Vagina (tissue), 2 donors: ENCODE data around the gene R3HDM4. TPM values are rescaled to one million over a fixed set of nuclear protein-coding genes. Genes with fewer than 3 reads are reported as not detected.
"Not testable (repeated sequence)": the region's sequence is repeated elsewhere in the genome, so short reads cannot be mapped to it uniquely, and the experiment has no call there.

Experiments used
- DNase-seq, 2 donors: peaks; one replicate each; pipeline ENCODE4 v3.0.0-alpha.2; 2017; ENCODE audit errors: extremely low spot score in 2 of 2
- H3K27ac ChIP-seq: fragments of 200-600 bp; sonication (generic); one replicate; pipeline ENCODE4 v1.5.1; 2019
- H3K27me3 ChIP-seq: fragments of 200-600 bp; sonication (generic); one replicate; pipeline ENCODE4 v1.5.1; 2019
- H3K36me3 ChIP-seq, 2 donors: fragments of 200-600 bp; sonication (generic); one replicate each; pipeline ENCODE4 v1.5.1; 2017 to 2019
- H3K4me1 ChIP-seq: fragments of 200-600 bp; sonication (generic); one replicate; pipeline ENCODE4 v1.5.1; 2019
- H3K4me3 ChIP-seq, 2 donors: fragments of 200-600 bp; sonication (generic); 1 replicate in 1 of 2; 2 replicates in 1 of 2; pipeline ENCODE4 v1.5.1; 2016 to 2019
- H3K9me3 ChIP-seq: fragments of 200-600 bp; sonication (generic); one replicate; pipeline ENCODE4 v1.5.1; 2019
- POLR2A ChIP-seq, 2 donors: fragments of 450-650 bp; IDR thresholded peaks; one replicate each; pipeline ENCODE4 v1.6.1; 2017; ENCODE audit warnings: antibody characterized with exemption in 2 of 2, mild to moderate bottlenecking in 2 of 2, moderate library complexity in 2 of 2
- POLR2AphosphoS5 ChIP-seq, 2 donors: sonication (generic); formaldehyde crosslinking; IDR thresholded peaks; one replicate each; pipeline ENCODE4 v1.9.0; 2017; ENCODE audit warnings: antibody characterized with exemption in 2 of 2, mild to moderate bottlenecking in 2 of 2, low read depth in 1 of 2; ENCODE audit not compliant: insufficient read depth in 1 of 2
- intact Hi-C: fragments of 100-400 bp; cut with DNase I; formaldehyde crosslinking; loops from one replicate; pipeline ENCODE4 v1.15.1; 2023
- total RNA-seq: library from RNA; depleted of rRNA; stranded (reverse); fragments of >200 nt; gene quantifications from one replicate; pipeline ENCODE4 v1.2.3, GENCODE V29; 2016
- TF ChIP-seq, protein P1 (sequence below), 3 experiments: fragments of 450-650 bp in 2 of 3; fragments of 200-600 bp in 1 of 3; sonication (generic) in 1 of 3; IDR thresholded peaks; one replicate each; pipeline ENCODE4 v1.5.1; 2017 to 2019; ENCODE audit warnings: antibody characterized with exemption in 3 of 3, mild to moderate bottlenecking in 2 of 3, moderate library complexity in 2 of 3

R3HDM4 gene
- total RNA-seq, 1 donor from 2014 or later, result 41.3 TPM

DNA sequence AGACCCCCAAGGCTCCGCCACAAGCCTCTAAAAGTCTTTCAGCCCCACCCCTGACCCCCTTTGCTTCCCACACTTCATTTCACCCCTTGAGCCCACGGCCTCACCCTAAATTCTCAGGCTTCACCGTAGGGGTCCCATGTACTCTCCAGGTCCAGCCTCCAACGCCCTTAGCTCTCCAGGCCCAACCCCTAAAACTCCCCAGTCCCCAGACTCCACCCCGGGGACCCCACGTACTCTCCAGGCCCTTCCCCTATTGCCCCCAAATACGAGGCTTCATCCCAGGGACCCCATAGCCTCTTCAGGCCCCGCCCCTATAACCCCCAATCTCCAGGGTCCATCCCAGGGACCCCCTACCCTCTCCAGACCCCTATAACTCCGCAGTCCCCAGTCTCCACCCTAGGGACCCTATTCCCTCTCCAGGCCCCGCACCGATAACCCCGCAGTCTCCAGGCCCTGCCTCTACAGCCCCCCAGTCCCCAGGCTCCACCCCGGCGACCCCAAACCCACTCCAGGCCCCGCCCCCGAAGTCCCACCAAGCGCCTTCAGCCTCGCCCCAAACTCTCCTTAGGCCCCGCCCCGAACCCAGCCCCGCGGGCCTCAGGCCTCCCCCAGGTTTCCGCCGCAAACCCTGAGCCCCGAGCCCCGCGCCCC is 20.7 kb downstream of the R3HDM4 start:
- Histone ChIP-seq H3K27ac (peak overlapping the region; percentile 93), H3K4me3 (peak overlapping the region; percentile 81 to 96), H3K9me3 (no peaks in the 10 kb centered on the region), H3K4me1 (peaks cover 23% of the 10 kb centered on the region), H3K27me3 (no peaks in the 10 kb centered on the region), H3K36me3 (peaks cover 0 to 31% of the 10 kb centered on the region in 2 donors)
- intact Hi-C loops, result no loop called here
- TF ChIP-seq POLR2A (IDR thresholded peaks at IDR 0.05) (no peak), POLR2AphosphoS5 (IDR thresholded peaks at IDR 0.05; ENCODE audit: insufficient read depth in 1 of 2, low read depth in 1 of 2) (no peak)
- TF ChIP-seq, protein P1, sequence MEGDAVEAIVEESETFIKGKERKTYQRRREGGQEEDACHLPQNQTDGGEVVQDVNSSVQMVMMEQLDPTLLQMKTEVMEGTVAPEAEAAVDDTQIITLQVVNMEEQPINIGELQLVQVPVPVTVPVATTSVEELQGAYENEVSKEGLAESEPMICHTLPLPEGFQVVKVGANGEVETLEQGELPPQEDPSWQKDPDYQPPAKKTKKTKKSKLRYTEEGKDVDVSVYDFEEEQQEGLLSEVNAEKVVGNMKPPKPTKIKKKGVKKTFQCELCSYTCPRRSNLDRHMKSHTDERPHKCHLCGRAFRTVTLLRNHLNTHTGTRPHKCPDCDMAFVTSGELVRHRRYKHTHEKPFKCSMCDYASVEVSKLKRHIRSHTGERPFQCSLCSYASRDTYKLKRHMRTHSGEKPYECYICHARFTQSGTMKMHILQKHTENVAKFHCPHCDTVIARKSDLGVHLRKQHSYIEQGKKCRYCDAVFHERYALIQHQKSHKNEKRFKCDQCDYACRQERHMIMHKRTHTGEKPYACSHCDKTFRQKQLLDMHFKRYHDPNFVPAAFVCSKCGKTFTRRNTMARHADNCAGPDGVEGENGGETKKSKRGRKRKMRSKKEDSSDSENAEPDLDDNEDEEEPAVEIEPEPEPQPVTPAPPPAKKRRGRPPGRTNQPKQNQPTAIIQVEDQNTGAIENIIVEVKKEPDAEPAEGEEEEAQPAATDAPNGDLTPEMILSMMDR (IDR thresholded peaks at IDR 0.05), result no peak
- DNase-seq, result no peak

DNA sequence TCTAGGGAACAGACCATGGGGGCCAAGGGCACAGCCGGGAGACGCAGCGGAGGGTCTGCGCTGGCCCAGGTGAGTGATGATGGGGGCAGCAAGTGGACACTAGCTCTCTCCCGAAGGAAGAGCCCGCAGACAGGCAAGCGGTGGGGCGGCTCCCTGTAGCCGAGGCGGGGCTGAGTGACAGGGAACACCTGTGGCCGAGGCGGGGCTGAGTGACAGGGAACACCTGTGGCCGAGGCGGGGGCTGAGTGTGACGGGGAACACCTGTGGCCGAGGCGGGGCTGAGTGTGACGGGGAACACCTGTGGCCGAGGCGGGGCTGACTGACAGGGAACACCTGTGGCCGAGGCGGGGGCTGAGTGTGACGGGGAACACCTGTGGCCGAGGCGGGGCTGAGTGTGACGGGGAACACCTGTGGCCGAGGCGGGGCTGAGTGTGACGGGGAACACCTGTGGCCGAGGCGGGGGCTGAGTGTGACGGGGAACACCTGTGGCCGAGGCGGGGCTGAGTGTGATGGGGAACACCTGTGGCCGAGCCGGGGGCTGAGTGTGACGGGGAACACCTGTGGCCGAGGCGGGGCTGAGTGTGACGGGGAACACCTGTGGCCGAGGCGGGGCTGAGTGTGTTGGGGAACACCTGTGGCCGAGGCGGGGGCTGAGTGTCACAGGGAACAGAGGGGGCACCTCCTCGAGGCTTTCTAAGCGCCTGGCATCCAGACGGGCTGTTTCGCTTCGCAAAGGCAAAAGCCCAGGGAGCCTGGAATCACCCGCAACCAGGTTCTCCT is 21.4 kb downstream of the R3HDM4 start:
- Histone ChIP-seq H3K36me3 (peaks cover 0 to 27% of the 10 kb centered on the region in 2 donors), H3K4me3 (peak overlapping the region; percentile 81 to 96), H3K27ac (peak overlapping the region; percentile 93), H3K4me1 (peaks cover 23% of the 10 kb centered on the region)
- intact Hi-C loops, DNase-seq, H3K27me3 ChIP-seq, H3K9me3 ChIP-seq: not testable (repeated sequence)

DNA sequence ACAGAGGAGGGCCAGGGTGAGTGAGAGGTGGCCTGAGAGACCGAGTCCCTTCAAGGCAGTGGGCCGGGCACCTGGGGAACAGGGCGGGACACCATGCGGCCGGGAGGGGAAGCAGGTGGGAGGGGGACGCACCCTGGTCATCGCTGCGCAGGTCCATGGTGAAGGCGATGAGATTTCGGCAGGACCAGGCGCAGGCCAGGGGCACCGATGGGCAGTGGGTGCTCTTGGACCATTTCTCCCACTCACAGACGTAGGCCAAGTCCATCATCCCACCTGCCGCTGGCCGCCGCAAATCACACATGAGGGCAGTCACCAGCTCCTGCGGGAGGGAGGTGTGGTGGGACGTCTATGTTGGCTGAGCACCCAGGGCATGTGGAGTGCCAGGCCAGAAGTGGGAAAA is 22.2 kb downstream of the R3HDM4 start:
- H3K4me3 ChIP-seq, result no peak overlapping the region
- H3K27ac ChIP-seq, result no peak overlapping the region
- no peaks in the 10 kb centered on the region for H3K27me3 ChIP-seq
- no peaks in the 10 kb centered on the region for H3K9me3 ChIP-seq
- intact Hi-C loops, result no loop called here
- peaks cover 0 to 35% of the 10 kb centered on the region in 2 donors for H3K36me3 ChIP-seq
- no peak for TF ChIP-seq POLR2AphosphoS5 (IDR thresholded peaks at IDR 0.05; ENCODE audit: insufficient read depth in 1 of 2, low read depth in 1 of 2)
- peaks cover 23% of the 10 kb centered on the region for H3K4me1 ChIP-seq
- DNase-seq, result no peak

DNA sequence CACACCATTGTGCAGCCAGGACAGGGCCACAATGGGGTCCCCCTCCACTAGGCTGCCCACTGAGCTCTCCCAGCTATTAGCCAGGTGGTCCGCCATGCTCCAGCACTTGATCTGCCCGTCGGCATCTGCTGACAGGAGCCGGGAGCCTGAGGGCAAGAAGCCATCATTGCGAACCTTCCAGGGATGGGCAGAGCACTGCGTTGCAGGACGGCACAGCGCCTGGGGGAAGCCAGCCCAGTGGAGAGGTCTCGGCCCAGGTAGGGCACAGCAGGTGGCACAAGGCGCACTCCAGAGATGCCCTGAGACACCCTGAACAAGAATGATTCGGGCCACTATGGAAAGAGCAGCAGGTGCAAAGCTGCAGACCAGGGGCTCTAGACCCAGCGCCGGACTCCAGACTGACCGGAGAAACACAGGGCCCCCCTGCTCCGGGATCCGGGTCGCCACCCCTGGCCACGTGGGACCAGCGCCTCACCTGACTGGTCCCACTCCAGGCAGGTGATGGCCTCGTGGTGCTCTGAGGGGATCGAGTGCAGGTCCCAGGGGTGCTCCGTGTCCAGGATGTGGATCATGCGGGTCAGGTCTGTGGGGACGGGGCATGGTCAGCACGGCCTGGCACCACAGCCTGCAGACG is 23.2 kb downstream of the R3HDM4 start:
- TF ChIP-seq, protein P1 (IDR thresholded peaks at IDR 0.05), result no peak
- TF ChIP-seq POLR2AphosphoS5 (IDR thresholded peaks at IDR 0.05; ENCODE audit: insufficient read depth in 1 of 2, low read depth in 1 of 2) (no peak), POLR2A (IDR thresholded peaks at IDR 0.05) (no peak)
- H3K4me1 ChIP-seq, result peaks cover 23% of the 10 kb centered on the region
- no peak overlapping the region for H3K4me3 ChIP-seq
- no peaks in the 10 kb centered on the region for H3K27me3 ChIP-seq
- H3K9me3 ChIP-seq, result no peaks in the 10 kb centered on the region
- intact Hi-C loops, result no loop called here
- H3K27ac ChIP-seq, result no peak overlapping the region
- peaks cover 0 to 45% of the 10 kb centered on the region in 2 donors for H3K36me3 ChIP-seq
- no peak for DNase-seq

DNA sequence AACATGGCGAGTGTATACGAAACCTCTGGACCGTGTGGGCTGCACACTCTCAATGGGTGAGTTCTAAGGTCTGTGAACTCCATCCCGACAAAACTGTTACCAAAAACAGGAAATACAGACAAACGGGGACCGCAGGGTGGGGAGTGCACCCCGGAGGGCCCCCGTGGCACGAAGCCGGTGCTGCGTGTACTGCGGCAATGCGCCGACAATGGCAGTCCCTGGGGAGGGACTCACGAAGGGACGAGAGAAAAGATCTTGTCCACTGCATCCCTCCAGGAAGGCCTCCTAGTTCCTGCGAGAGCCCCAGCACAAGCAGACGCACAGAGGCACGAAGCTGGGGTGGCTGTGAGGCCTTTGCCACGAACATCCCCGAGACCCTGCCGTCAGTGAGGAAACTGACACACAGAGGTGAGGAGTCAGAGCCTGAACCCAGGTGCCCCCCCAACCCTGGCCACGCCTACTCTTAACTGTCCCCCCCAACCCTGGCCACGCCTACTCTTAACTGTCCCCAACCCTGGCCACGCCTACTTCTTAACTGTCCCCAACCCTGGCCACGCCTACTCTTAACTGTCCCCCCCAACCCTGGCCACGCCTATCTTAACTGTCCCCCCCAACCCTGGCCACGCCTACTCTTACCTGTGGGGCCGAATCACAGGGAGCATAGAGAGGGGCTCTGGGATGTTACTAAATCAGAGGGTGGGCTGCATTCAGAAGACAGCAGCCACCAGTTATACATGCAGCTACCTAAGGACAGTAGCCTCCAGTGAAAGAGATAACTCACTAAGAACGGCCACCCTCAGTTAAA is 24.2 kb downstream of the R3HDM4 start:
- Histone ChIP-seq H3K9me3 (no peaks in the 10 kb centered on the region), H3K36me3 (peaks cover 0 to 52% of the 10 kb centered on the region in 2 donors), H3K27ac (no peak overlapping the region), H3K4me1 (peaks cover 20% of the 10 kb centered on the region), H3K4me3 (no peak overlapping the region), H3K27me3 (no peaks in the 10 kb centered on the region)
- TF ChIP-seq POLR2A (IDR thresholded peaks at IDR 0.05), result no peak
- TF ChIP-seq, protein P1 (IDR thresholded peaks at IDR 0.05), result no peak
- intact Hi-C loops, result no loop called here
- DNase-seq, result no peak
